GM21717 (cell line): Measurements from ENCODE around the gene TPRX2.
"Not testable (repeated sequence)": the region's sequence is repeated elsewhere in the genome, so short reads cannot be mapped to it uniquely, and the experiment has no call there.

Source experiments
- ATAC-seq: cut with Tn5 transposase; IDR thresholded peaks from one replicate; pipeline ENCODE4 v1.9.1; 2021; ENCODE audit warnings: mild to moderate bottlenecking, moderate library complexity; ENCODE audit not compliant: unreplicated experiment

The TPRX2 gene, protein sequence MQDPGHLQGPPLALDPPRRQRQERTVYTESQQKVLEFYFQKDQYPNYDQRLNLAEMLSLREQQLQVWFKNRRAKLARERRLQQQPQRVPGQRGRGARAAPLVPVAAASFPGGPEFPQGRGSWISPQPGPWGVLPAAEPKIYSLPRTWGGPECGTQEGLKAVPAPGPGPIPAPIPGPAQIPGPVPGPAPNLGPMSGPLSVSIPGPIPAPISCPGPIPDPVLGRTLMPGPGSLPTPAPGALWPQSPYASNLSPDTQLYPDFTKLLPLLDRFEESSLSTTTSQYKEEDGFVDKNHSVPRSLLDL

DNA sequence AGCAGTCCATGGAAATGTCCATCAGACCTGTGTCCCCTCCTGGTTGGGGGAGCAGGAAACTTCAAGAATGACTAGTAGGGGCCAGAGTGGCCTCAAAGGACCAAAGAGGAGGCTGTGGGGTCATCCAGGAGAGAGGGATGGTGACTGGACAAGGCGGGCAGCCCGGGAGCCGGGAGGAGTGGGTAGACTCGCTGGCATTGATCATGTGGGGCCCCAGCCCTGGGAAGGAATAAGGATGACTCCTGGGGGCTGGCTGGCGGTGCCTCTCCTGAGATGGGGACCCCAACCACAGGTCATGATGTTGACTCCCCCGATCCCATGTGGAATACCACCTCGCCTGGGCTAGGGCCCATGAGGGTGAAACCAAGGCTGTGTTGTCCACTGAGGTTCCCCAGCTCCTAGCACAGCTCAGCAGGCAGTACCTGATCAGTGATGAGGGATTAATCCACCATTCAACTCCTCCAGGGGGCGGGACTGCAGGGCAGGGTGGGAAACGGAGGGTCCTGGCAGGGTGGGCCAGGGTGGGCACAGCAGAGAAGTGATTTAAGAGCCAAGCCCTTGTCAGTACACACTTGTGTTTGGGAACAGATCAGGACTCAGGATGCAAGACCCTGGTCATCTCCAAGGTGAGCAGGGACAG is at the start of gene TPRX2:
Gene TPRX2, plus strand, starts transcription at position 590 of the 640 bp plus-strand sequence. Its CDS starts 12 bp downstream, at position 602.
- ATAC-seq, result not testable (repeated sequence)

DNA sequence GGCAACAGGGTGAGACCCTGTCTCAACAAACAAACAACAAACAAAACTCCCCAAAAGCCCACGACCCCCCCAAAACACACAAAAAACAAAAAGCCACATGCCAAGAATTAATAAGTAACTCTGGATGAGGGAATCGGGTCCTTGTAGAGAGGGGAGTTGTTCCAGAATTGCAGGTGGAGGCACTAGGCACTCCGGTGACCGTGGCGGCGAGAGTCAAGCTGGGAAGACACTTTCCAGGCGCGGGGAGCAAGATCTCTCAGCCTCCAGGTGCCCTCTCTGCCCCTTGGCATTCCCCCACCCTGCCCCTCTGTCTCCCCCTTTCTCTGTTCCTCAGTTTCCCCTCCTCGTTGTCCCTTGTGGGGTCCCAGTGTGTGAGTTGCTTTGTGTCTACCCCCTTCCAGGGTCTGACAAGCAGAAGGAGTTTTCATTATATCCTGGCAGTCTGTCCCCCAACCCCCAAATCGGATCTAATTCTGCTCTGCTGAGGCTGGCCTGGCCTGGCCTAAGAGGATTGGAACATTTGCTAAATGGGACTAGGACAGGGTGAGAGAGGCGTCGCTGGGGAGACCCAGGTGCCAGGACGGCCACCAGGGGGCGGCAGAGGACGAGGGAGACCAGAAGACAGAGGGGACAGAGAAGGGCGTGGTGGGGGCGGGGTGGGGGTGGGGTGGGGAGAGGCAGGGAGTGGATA is 45.6 kb upstream of the TPRX2 start:
- no peak for ATAC-seq

DNA sequence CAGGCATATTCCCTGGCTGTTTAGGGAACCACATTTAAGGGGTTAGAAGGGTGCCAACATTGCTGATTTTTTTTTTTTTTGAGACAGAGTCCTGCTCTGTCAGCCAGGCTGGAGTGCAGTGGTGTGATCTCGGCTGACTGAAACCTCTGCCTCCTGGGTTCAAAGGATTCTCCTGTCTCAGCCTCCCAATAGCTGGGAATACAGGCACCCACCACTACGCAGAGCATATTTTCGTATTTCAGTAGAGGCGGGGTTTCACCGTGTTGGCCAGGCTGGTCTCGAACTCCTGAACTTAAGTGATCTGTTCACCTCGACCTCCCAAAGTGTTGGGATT is 45.1 kb upstream of the TPRX2 start:
- ATAC-seq, result no peak

DNA sequence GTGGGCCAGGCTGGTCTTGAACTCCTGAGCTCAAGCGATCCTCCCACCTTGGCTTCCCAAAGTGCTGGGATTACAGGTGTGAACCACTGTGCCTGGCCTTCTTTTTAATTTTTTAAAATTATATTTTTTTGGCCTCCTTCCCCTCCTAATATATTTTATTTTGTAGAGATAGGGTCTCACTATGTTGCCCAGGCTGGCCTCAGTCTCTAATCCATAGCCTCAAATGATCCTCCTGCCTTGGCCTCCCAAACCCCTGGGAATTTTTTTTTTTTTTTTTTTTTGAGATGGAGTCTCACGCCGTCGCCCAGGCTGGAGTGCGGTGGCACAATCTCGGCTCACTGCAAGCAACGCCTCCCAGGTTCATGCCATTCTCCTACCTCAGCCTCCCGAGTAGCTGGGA is 42.8 kb upstream of the TPRX2 start:
- not testable (repeated sequence) for ATAC-seq

DNA sequence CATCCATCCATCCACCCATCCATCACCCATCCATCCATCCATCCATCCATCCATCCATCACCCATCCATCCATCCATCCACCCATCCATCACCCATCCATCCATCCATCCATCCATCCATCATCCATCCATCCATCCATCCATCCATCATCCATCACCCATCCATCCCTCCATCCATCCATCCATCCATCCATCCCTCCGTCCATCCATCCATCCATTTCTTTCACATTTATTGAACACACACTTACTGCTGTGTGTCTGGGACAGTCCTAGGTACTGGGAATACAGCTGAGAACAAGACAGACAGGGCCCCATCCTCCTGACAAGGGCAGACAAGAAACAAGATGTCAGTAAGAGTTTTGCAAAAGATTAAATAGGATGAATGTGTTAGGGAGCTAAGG is 40.8 kb upstream of the TPRX2 start:
- ATAC-seq, result not testable (repeated sequence)

DNA sequence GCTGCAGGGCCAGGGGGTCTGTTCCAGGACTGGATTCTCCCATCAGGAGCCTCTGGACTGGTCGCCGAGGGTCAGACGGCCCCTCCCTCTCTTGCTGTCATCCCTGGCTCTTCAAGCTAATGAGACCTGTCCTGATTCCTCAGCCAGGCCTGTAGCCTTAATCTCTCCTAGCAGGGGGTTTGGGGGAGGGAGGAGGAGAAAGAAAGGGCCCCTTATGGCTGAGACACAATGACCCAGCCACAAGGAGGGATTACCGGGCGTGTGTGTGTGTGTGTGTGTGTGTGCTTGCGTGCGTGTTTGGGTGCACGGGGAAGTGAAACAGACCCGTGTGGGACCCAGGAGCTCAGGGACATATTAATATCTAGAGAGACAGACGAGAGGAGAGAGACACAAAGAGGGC is 39.2 kb upstream of the TPRX2 start:
- ATAC-seq, result no peak

DNA sequence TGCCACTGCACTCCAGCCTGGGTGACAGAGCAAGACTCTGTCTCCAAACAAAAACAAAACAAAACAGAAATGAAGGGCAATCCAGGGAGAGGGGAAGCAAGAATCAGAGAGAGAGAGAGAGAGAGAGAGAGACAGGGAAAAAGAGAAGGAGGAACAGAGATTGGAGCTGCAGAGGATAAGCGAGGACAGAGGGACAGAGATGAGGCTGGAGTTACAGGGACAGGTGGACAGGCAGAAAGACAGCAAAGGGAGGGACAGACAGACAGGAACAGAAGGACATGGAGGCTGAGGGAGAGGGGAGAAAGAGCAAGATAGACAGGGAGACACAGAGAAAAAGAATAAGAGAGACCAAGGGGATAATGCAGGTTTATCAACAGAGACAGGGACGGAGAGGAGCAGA is 38.6 kb upstream of the TPRX2 start:
- ATAC-seq, result no peak

DNA sequence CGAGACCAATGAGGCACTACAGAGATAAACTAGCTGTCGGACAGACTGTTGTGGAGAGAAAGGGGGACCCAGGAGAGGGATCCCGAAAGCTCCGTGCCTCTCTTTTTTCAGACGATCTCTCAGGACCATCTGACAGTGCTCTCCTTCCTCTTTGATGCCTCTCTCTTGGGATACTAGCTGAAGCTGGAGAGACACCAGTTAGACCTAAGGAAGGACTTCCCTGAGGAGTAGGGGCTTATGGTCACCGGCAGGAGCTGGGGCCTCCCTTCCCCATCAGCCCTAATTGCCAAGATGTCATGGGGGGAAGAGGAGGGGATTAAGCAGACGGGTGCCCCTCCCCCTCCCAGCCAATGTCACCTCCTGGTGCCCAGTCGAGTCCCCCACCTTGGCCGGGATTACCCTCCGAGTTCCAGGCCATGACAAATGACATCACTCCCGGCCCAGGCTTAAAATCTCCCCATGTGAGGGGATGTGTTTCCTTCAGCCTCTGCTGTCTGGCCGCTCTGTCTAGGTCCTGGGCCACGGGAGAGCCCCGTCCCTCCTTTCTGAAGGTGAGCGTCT is 37.5 kb upstream of the TPRX2 start, which contains the start of gene CRX:
Gene CRX, plus strand, starts transcription at position 478 of the 561 bp plus-strand sequence. CDS start 12,507 bp downstream, outside the sequence.
- ATAC-seq, result no peak

DNA sequence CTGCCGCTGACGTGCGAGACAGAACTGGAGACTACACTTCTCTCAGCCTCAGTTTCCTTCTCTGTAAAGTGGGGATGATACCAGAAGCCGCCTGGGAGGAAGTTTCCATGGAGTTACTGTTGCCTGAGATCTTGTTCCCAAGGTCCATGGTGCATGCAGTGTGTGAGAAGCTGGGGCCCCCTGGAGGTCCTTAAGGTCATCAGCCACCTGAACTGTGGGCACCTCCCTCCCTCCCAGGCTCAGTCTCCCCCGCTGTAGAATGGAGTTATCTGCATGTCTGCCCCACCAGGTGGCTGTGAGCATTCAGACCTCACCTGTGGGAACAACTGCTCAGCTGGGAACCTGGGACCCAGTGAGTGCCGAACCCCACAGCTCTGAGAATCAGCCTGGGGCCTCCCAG is 34.6 kb upstream of the TPRX2 start:
- no peak for ATAC-seq

DNA sequence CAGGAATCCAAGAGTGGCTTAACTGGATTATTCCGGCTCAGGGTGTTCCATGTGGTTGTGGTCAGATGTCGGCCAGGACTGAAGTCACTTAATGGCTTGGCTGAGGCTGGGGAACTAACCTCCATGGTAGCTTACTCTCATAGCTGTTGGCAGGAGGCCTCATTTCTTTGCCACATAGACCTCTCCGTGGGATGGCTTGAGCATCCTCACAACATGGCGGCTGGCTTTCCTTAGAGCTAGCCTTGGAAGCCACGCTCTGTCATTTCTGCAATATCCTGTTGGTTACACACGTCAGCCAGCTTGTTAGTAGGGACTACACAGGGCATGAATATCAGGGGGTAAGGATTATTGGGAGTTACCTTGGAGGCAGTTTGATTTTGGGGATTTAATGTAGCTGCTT is 32.2 kb upstream of the TPRX2 start:
- no peak for ATAC-seq

DNA sequence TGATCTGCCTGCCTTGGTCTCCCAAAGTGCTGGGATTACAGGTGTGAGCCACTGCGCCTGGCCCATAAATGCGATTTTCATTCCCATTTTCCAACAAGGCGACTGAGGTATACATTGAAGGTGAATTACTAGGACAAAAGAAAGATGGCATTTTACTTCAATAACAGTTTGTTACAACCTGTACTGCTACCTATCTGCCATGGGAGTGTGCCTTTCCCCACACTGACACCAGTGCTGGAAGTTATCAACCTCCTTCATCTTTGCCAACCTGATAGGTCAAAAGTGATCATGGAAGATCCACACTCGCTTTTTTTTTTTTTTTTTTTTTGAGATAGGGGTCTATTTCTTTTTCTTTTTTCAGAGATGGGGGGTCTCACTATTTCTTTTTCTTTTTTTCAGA is 26.3 kb upstream of the TPRX2 start:
- no peak for ATAC-seq

DNA sequence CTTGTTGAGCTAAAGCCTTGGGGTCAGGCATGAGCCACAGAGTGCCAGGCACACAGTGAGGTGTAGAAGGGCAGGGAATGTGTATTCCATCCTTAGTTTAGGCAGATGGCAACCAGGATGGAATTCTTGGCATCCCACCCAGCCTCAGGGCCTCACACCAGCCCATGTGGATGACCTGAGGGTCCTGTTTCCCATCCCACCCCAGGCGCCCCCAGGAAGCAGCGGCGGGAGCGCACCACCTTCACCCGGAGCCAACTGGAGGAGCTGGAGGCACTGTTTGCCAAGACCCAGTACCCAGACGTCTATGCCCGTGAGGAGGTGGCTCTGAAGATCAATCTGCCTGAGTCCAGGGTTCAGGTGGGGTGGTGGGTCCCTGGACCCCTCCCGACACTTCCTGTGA is 23.0 kb upstream of the TPRX2 start:
- no peak for ATAC-seq

DNA sequence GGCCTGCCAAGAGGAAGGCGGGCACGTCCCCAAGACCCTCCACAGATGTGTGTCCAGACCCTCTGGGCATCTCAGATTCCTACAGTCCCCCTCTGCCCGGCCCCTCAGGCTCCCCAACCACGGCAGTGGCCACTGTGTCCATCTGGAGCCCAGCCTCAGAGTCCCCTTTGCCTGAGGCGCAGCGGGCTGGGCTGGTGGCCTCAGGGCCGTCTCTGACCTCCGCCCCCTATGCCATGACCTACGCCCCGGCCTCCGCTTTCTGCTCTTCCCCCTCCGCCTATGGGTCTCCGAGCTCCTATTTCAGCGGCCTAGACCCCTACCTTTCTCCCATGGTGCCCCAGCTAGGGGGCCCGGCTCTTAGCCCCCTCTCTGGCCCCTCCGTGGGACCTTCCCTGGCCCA is 19.6 kb upstream of the TPRX2 start:
- no peak for ATAC-seq

DNA sequence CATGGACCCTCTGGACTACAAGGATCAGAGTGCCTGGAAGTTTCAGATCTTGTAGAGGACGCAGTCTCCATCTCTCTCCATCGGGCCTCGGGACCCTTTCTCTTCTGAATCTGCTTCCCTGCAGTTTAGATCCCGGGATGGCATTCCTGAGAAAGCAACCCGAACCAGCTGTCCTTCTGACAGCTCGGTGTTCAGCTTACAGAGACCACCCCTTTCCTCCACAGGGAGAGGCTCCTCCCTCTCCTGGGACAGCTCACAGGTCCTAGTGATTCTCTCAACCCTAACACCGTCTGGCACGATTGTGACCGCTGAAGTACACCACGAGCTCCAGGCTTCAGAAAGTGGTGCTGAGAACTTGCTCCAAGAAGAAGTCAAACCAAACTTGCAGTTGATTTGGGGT is 19.1 kb upstream of the TPRX2 start:
- ATAC-seq, result no peak

DNA sequence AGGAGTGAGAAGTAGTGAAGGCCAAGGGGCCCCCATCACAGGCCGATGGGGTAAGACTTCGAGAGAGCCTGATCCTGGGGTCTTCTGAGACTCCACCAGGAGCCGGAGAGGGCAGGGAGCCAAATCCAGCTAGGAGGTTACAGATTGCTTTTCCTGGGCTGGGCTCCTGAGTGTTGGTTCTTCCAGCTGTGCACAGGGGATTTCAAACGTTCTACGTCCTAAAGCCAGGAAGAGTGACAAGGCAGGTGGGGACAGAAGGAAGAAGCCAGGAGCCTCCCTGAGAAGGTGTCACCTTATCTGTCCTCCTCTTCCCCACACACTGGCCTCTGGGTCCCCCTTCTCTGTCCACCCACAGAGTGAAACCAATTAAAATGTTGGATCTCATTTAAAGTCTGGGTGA is 16.1 kb upstream of the TPRX2 start:
- no peak for ATAC-seq

DNA sequence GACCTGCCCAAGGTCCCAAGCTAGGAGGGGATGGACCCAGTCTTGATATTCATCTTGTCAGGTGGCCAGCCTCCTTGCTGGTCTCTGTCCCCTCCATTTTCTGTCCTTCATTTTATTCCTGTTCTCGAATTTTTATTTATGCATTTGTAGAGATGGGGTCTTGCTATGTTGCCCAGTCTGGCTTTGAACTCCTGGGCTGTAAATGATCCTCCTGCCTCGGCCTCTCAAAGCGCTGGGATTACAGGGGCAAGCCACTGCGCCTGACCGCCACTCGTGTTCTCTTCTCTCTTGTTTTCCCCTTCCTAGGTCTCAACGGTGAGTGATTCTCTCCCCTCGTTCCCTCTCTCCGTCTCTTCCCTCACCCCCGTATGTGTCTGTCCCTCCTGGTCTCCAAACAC is 10.6 kb upstream of the TPRX2 start:
- ATAC-seq, result no peak

DNA sequence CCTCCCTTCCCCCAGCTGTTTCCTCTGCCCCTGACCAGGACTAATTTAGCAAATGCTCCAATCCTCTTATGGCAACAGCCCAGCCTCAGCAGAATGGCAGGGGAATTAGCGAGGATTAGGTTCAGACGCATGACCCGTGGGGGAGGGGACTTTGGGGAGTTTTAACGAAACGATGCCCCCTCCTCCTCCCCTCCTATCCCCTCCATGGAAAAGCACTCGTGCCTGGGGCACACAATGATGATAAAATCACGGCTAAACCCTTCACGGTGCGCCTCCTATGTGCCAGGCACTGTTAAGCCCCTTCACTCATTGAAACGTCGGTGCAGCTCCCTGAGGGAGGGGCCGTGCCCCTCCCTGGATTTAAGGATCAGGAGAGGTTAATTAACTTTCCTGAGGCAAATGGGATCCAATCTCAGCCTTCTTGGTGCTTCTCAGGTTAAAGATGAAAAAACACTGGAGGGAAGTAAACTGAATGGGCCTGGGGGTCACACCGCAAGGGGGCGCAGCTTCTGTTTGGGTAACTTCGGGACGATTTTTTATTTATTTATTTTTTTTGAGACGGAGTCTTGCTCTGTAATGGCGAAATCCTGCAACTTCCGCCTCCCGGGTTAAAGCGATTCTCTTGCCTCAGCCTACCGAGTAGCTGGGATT is 10.1 kb upstream of the TPRX2 start:
- no peak for ATAC-seq

DNA sequence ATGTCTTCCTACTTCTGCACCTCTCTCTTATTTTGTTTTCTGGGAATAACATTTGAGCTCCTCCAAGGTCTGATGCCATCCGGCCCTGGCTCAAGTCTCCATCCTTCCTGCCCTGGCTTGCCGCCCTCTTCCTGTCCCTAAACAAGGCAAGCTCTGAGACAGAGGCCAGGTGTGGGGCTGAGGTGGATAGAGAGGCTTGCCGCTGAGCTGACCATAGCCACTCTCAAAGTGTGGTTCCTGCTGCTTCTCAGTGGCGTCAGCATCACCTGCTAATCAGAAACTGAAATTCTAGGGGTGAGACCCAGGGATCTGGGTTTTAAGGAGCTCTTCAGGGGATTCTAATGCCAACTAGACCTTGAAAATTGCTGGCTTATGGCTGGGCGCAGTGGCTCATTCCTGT is 6.0 kb upstream of the TPRX2 start:
- ATAC-seq, result no peak

DNA sequence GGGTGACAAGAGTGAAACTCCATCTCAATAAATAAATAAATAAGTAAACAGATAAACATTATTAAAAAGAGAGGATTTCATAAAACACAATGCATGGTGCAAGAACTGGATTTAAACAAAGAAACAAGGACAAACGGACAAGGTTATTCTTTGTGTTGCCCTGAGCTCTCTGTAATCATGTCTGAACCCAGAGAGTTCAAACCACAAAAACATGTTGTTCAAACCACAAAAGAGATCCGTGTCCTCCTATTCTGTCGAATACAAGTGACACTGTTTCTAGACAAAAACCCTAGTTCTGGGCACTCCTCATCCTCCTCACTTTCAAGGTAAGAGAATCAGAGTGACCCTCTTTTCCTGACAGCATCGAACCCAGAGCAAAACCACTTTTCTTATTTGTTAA is 4.6 kb upstream of the TPRX2 start:
- no peak for ATAC-seq

DNA sequence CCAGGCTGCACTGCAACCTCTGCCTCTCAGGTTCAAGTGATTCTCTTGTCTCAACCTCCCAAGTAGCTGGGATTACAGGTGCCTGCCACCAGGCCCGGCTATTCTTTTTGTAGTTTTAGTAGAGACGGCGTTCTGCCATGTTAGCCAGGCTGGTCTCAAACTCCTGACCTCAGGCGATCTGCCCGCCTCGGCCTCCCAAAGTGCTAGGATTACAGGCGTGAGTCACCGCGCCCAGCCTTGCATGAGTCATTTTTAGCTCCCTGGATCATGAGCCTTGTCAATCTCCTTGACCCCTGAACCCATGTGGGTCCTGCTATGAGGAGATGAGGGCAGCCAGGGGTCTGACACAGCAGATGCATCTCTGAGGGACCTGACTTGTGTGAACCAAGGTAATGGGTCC is 804 bp upstream of the TPRX2 start:
- not testable (repeated sequence) for ATAC-seq

DNA sequence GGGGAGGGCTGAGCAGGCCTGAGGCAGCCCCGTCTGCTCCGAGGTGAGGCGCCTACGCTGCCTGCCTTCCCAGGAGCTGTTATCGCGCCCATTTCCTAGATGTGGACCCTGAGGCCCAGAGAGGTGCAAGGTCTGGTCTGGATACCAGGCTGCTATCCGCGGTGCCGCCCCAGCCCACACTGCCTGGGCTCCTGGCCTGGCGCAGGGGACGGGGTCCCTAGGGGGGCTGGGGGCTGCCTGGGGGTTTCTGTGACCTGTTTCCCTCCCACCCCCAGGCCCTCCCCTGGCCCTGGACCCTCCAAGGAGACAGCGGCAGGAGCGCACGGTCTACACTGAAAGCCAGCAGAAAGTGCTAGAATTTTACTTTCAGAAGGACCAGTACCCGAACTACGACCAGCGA is 803 bp downstream of the TPRX2 start:
- ATAC-seq, result not testable (repeated sequence)
